Endodermal cell (in vitro differentiated cells): ENCODE measurements around the gene CAND2. TPM values are rescaled to one million over a fixed set of nuclear protein-coding genes. Genes with fewer than 3 reads are reported as not detected.

Source experiments
- DNase-seq: peaks from one replicate; pipeline ENCODE4 v3.0.0-alpha.2; 2017
- H3K27ac ChIP-seq: 2 replicates; pipeline ENCODE4 v1.5.1; 2013; ENCODE audit warnings: mild to moderate bottlenecking, low read depth, low read length, moderate library complexity
- H3K27me3 ChIP-seq: 2 replicates; pipeline ENCODE4 v1.6.1; 2013; ENCODE audit warnings: mild to moderate bottlenecking, low read length, moderate library complexity; ENCODE audit not compliant: insufficient read depth, control insufficient read depth, poor library complexity, severe bottlenecking
- H3K36me3 ChIP-seq: 2 replicates; pipeline ENCODE4 v1.7.0; 2013; ENCODE audit warnings: mild to moderate bottlenecking, low read length, moderate library complexity; ENCODE audit not compliant: control insufficient read depth, insufficient read depth
- H3K4me1 ChIP-seq: one replicate; pipeline ENCODE4 v1.7.0; 2013; ENCODE audit warnings: low read length; ENCODE audit not compliant: control insufficient read depth, insufficient read depth
- H3K4me3 ChIP-seq: 2 replicates; pipeline ENCODE4 v1.5.1; 2013; ENCODE audit warnings: mild to moderate bottlenecking, low read length, moderate library complexity
- H3K9ac ChIP-seq: 2 replicates; pipeline ENCODE4 v1.6.1; 2013; ENCODE audit warnings: mild to moderate bottlenecking, low read length, moderate library complexity; ENCODE audit not compliant: poor library complexity, severe bottlenecking; ENCODE audit errors: extremely low read depth
- H3K9me3 ChIP-seq: 2 replicates; pipeline ENCODE4 v1.6.1; 2013; ENCODE audit warnings: mild to moderate bottlenecking, low read length, moderate library complexity; ENCODE audit not compliant: control insufficient read depth
- H3K27ac Mint-ChIP-seq: 2 replicates; pipeline ENCODE4 v1.8.0; 2020; ENCODE audit warnings: mixed read lengths
- H3K27me3 Mint-ChIP-seq: 2 replicates; pipeline ENCODE4 v1.8.0; 2021; ENCODE audit warnings: mild to moderate bottlenecking, mixed read lengths; ENCODE audit not compliant: insufficient read depth
- H3K36me3 Mint-ChIP-seq: 2 replicates; pipeline ENCODE4 v1.8.0; 2020; ENCODE audit warnings: low read depth, mixed read lengths
- H3K4me1 Mint-ChIP-seq: 2 replicates; pipeline ENCODE4 v1.8.0; 2020; ENCODE audit warnings: mixed read lengths
- H3K4me3 Mint-ChIP-seq: 2 replicates; pipeline ENCODE4 v1.8.0; 2020; ENCODE audit warnings: mild to moderate bottlenecking, moderate library complexity, mixed read lengths
- H3K9me3 Mint-ChIP-seq: 2 replicates; pipeline ENCODE4 v1.8.0; 2020; ENCODE audit warnings: mild to moderate bottlenecking, mixed read lengths
- CTCF ChIP-seq: fragments of 200-600 bp; sonication (generic); conservative IDR thresholded peaks from 2 replicates; pipeline ENCODE4 v1.5.0; 2021; ENCODE audit warnings: antibody characterized with exemption, mild to moderate bottlenecking
- WGBS, 2 experiments: methylation state at CpG; one replicate each; pipeline versions ENCODE4 v1.1.5 to v1.1.7; 2013; ENCODE audit warnings: missing lambda C conversion rate in 2 of 2, mixed read lengths in 1 of 2; ENCODE audit not compliant: insufficient coverage in 1 of 2, insufficient read length in 1 of 2; 5-methylcytosine and 5-hydroxymethylcytosine counted together
- total RNA-seq, 2 donors: library from RNA; stranded (reverse); fragmentation: NEBNext Ultra II Directional in 1 of 2; extraction: Animal tissue kit (Norgen Biotek cat#: 25700) in 1 of 2; gene quantifications; 2 replicates in 1 of 2; 3 replicates in 1 of 2; pipeline ENCODE4 v1.2.1, GENCODE V29; 2021

Gene CAND2
- total RNA-seq, 2 donors from 2014 or later = 7.8 to 15.0 TPM

- H3K27ac Mint-ChIP-seq = no peak overlapping the region
- no peaks in the 10 kb centered on the region for H3K27me3 ChIP-seq
- peaks cover 18% of the 10 kb centered on the region for H3K27me3 Mint-ChIP-seq
These were observed 65.1 kb downstream of the CAND2 start for GRCh38 chr3:12861611-12862010.

DNA sequence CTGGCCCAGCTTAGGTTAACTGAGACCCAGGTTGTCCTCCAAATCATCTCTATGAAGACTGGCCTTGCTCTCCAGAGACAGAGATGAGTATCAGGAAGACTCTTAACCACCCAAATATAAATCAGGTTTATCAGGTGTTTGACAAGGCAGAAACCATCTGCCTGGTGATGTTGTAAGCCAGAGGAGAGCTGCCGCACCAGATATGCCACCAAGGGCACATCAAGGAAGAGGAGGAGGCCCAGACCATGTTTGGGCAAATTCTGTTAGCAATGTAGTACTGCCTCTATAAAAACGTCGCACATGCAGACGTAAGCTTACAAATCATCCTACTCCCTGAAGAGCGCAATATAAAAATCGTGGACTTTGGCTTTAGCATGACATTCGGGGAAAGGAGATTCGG lies 65.9 kb downstream of the CAND2 start:
- no peaks in the 10 kb centered on the region for H3K27me3 ChIP-seq
- H3K9me3 Mint-ChIP-seq = peaks cover 8% of the 10 kb centered on the region
- no peak overlapping the region for H3K4me3 ChIP-seq
- H3K9me3 ChIP-seq = peaks cover 10% of the 10 kb centered on the region
- H3K4me1 ChIP-seq = no peaks in the 10 kb centered on the region
- H3K27ac ChIP-seq = no peak overlapping the region
- H3K36me3 Mint-ChIP-seq = no peaks in the 10 kb centered on the region
- H3K4me1 Mint-ChIP-seq = no peaks in the 10 kb centered on the region
- no peak for TF ChIP-seq CTCF
- peaks cover 25% of the 10 kb centered on the region for H3K27me3 Mint-ChIP-seq
- no peak overlapping the region for H3K4me3 Mint-ChIP-seq
- H3K9ac ChIP-seq = no peak overlapping the region
- H3K36me3 ChIP-seq = no peaks in the 10 kb centered on the region
- WGBS, 2 experiments = 93 to 96% methylated on average over 8 of the region's 8 CpGs
- H3K27ac Mint-ChIP-seq = no peak overlapping the region
- DNase-seq = no peak

More at GRCh38 chr3:12861611-12862010, 65.1 kb downstream of the CAND2 start:
- Histone ChIP-seq H3K4me3 (no peak overlapping the region), H3K27ac (no peak overlapping the region), H3K4me1 (no peaks in the 10 kb centered on the region), H3K9ac (no peak overlapping the region), H3K9me3 (peaks cover 10% of the 10 kb centered on the region), H3K36me3 (no peaks in the 10 kb centered on the region)
- 91 to 97% methylated on average over 3 to 5 of the region's 5 CpGs for WGBS, 2 experiments
- Mint-ChIP-seq H3K9me3 (peaks cover 8% of the 10 kb centered on the region), H3K4me1 (no peaks in the 10 kb centered on the region), H3K4me3 (no peak overlapping the region), H3K36me3 (no peaks in the 10 kb centered on the region)
- no peak for TF ChIP-seq CTCF
- no peak for DNase-seq

- H3K27ac Mint-ChIP-seq = no peak overlapping the region
- 92 to 100% methylated on average over 3 to 4 of the region's 4 CpGs for WGBS, 2 experiments
- Histone ChIP-seq H3K27me3 (peaks cover 12% of the 10 kb centered on the region), H3K27ac (no peak overlapping the region), H3K9me3 (peaks cover 10% of the 10 kb centered on the region), H3K9ac (no peak overlapping the region), H3K36me3 (no peaks in the 10 kb centered on the region), H3K4me3 (no peak overlapping the region), H3K4me1 (no peaks in the 10 kb centered on the region)
- no peak for TF ChIP-seq CTCF
- H3K36me3 Mint-ChIP-seq = no peaks in the 10 kb centered on the region
- peaks cover 43% of the 10 kb centered on the region for H3K27me3 Mint-ChIP-seq
- H3K9me3 Mint-ChIP-seq = peaks cover 8% of the 10 kb centered on the region
- H3K4me1 Mint-ChIP-seq = peaks cover 2% of the 10 kb centered on the region
- no peak overlapping the region for H3K4me3 Mint-ChIP-seq
- DNase-seq = no peak
These were observed 68.8 kb downstream of the CAND2 start for GRCh38 chr3:12865271-12865670.
